GM12875 (cell line): ENCODE measurements around the gene PTPRD.

Experiments
- H3K4me3 ChIP-seq: one replicate; pipeline ENCODE4 v1.5.1; 2011; ENCODE audit warnings: low read depth, low read length, control low read depth
- TF ChIP-seq, protein P1 (sequence below): IDR thresholded peaks from 2 replicates; pipeline ENCODE4 v1.5.1; 2011; ENCODE audit warnings: low read depth, mild to moderate bottlenecking, control low read depth, inconsistent platforms, low read length, moderate library complexity, borderline replicate concordance; ENCODE audit not compliant: insufficient read depth

PTPRD gene

DNA sequence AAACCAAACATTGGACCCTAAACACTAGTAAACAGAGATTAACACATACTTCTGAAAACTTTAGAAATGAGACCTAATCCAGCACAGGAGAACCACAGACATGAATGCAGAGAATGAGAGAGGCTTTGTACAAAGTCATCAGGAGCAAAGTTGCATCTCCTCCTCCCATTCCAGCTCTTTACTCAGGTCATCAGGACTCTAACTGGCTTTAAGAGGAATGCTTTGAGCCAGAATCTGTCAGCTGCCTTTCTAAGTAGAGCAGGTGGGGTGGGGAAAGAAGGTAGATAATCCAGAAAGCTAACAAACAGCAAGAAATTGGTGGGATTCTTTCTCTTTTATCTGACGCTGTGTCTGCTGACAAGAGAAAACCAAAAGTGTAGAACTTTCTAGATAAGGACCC, 2230.5 kb downstream of the PTPRD start:
- no peak overlapping the region for H3K4me3 ChIP-seq
- TF ChIP-seq, protein P1, sequence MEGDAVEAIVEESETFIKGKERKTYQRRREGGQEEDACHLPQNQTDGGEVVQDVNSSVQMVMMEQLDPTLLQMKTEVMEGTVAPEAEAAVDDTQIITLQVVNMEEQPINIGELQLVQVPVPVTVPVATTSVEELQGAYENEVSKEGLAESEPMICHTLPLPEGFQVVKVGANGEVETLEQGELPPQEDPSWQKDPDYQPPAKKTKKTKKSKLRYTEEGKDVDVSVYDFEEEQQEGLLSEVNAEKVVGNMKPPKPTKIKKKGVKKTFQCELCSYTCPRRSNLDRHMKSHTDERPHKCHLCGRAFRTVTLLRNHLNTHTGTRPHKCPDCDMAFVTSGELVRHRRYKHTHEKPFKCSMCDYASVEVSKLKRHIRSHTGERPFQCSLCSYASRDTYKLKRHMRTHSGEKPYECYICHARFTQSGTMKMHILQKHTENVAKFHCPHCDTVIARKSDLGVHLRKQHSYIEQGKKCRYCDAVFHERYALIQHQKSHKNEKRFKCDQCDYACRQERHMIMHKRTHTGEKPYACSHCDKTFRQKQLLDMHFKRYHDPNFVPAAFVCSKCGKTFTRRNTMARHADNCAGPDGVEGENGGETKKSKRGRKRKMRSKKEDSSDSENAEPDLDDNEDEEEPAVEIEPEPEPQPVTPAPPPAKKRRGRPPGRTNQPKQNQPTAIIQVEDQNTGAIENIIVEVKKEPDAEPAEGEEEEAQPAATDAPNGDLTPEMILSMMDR: no peak

DNA sequence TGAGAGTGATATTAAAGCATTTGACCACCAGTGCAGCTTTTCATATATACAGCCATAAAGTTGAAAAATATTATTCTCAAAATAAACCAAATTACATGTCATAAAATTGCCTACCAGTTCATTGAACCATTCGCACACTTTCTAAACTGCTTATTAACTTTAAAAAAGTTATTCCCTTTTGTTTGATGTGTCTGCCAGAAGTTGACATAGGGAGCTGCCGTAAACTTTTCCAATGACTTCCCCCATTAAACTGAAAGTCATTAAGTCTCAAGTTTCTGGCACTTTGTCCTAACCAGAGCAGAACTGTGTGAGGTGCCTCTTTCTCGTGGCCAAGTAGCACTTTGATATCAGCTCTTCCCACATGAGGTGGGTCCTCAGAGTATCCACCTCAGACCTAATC, 2231.2 kb downstream of the PTPRD start:
- TF ChIP-seq, protein P1: no peak
- H3K4me3 ChIP-seq: no peak overlapping the region

DNA sequence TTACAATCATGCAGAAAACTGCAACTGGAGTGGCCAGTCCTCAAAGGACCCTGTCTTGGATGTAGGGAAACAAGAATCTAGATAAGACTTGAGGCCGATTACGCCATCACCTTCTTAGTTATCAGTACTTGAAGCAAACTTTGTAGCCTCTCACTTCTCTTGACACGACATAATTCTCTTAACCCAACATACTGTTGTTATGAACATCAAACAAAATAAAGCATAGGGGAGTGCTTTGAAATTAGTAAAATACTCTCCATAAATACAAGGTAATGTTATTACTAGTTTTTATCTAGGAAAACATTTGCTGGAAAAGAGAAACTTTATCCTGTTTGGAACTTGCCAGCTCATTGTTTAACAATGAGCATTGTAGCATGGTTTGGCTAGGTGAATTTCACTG, 2238.3 kb downstream of the PTPRD start:
- TF ChIP-seq, protein P1: no peak
- no peak overlapping the region for H3K4me3 ChIP-seq

DNA sequence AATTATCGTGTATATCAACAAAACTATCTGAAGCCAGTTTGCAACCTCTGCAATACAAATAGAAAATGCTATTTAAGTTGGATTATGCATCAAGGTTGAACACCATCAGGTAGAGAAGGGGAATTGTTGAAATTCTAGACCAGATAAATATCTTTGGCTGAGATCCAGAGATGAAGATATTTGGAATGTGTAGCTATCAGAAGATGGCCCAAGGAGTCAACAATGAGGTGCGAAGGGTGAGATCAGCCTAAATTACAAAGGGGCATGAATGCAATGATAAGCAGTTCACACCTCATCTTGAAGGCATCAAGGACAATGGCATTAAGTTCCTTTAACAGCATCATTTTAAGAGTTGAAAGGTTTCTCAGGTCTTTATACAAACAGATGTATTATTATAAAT, 2241.1 kb downstream of the PTPRD start:
- TF ChIP-seq, protein P1: no peak
- H3K4me3 ChIP-seq: no peak overlapping the region

DNA sequence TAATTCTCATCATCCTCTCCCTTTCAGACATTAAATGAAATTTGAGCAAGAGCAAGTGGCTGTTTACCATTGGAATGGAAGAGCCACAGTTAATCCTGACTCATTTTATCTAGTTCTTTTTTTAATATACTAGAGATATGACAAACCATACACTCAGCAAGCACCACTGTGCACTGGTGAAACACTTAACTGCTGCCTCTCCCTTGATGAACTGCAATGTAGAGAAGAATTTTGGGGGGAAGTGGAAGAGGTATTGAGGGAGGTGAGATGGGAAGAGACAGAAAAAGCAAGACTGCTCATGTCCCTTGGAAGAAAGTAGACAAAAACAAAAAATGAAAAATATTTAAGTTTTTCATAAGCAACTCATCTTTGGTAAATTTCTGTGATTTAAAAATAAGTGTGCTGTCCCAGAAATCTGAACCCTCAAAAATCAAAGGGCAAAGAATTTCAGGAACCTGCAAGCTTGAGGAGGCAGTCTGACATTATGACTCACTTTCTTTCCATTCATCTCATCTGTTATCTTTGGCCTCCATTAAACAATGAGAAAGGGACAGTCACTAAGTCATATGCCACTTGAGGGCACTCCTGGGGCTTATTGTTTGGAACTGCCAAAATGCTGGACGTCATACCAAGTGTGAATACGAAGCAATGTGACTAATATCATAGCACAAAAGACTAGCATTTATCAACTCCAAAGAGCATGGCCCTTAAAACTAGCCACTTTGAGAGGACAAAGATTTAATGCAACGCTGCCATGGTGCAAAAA, 2246.5 kb downstream of the PTPRD start:
- TF ChIP-seq, protein P1: no peak

DNA sequence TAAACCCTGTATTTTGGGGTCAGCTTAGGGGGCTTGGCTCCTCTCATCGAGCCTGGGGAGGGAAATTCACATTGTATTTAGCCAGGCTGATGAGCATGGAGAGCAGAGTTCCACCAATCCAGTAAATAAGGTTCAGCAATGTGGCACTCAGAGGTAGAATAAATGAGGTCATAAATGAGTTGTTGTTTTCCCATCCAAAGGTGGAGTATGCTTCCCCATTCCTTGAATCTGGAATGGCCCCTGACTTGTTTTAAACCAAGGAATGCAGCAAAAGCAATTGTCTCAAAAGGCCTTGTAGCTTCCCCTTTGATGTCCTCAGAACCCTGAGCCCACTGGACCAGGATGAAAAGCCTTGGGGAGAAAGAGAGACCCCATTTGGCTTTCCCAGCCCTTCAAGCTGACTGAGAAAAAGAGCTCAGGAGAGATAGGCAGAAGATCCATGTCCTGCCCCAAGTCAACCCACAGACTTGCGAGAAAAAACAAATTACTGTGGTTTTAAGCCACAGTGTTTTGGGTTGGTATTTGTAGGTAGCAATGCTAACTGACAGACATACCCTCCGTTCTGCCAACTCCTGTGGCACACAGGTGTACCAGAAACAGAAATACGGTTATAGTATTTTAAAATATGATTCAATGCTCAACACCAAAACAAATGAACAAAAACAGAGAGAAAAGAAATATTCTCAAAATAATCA, 2247.2 kb downstream of the PTPRD start:
- no peak overlapping the region for H3K4me3 ChIP-seq
- TF ChIP-seq, protein P1: no peak

More for the DNA sequence above, 2246.5 kb downstream of the PTPRD start:
- H3K4me3 ChIP-seq: no peak overlapping the region

DNA sequence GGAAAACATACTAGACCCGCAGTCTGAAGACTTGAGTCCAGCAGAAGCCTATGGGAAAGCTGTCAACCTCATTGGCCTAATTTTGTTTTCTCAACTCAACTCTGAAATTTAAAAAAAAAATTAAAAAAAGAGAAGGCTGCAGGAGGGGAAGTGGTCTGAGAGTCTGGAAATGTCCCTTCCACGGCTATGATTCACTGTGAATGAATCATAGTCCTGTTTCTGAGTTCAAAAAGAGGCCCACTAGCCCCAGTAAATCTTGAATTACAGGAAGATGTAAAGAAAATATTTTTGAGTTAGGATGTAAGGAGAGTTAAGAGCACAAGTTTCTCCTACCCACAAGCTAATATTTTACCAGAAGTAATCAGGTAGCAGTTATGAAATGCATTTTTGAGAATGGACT, 2247.8 kb downstream of the PTPRD start:
- TF ChIP-seq, protein P1: no peak
- H3K4me3 ChIP-seq: no peak overlapping the region
